ENCODE results near the gene PSMC6. TPM values are rescaled to one million over a fixed set of nuclear protein-coding genes. Genes with fewer than 3 reads are reported as not detected.

Gene PSMC6
- total and polyA plus RNA-seq, 2 of the 13 experiments (the other 11 are each of a cell fraction or from before 2014, with no cell fraction given) = 90.0 to 210 TPM

GRCh38 chr14:52724360-52724644 lies 17.3 kb downstream of the PSMC6 start:
- peaks cover 20% of the 10 kb centered on the region for H3K4me1 ChIP-seq (ENCODE audit: insufficient read depth, low read length)
- no peak for DNase-seq (ENCODE audit: low spot score)
- peaks cover 10 to 66% of the 10 kb centered on the region in 2 experiments for H3K36me3 ChIP-seq (replicated peaks in 1 of 2; ENCODE audit: control insufficient read depth in 1 of 2, insufficient read depth in 2 of 2, low read length in 2 of 2)
- no peaks in the 10 kb centered on the region for H3K9me3 ChIP-seq (ENCODE audit: low read length)
- peak; percentile 71 for ATAC-seq
- H2AFZ ChIP-seq (ENCODE audit: low read length) = no peak overlapping the region
- no peaks in the 10 kb centered on the region; the same call in 1 of the 2 replicates for H4K20me1 ChIP-seq (ENCODE audit: insufficient read depth, low read length)
- BruUV-seq (replicated peaks) = no TSS peak
- no peak overlapping the region for H3K4me2 ChIP-seq (ENCODE audit: low read depth, low read length)
- no peak overlapping the region for H3K4me3 ChIP-seq (replicated peaks in 1 of 3; ENCODE audit: insufficient read depth in 1 of 3, low read depth in 2 of 3, low read length in 3 of 3)
- in situ Hi-C loops (cut with HindIII; ENCODE audit: extremely low pct_ligation_motif_present, low pct_unique_long_range_greater_than_20kb) = no loop called here
- no peak for FAIRE-seq
- ChIA-PET POLR2A (interaction anchor here (1.2 to 1.6 kb wide), 2 partner anchors 17 to 68 kb away, joined by 3 read pairs; partner anchors contain the start of gene PSMC6), CTCF (ENCODE audit: low intra/inter-chr PET ratio, low total read pairs) (no interaction called here)
- no peaks in the 10 kb centered on the region for H3K27me3 ChIP-seq (ENCODE audit: control insufficient read depth in 1 of 2, insufficient read depth in 2 of 2, low read length in 2 of 2)
- H3K79me2 ChIP-seq (ENCODE audit: insufficient read depth, low read length) = peaks cover 5% of the 10 kb centered on the region
- no peak overlapping the region for H3K9ac ChIP-seq (ENCODE audit: insufficient read depth, low read depth, low read length)
- intact Hi-C loops (cut with micrococcal nuclease; ENCODE audit: unreplicated experiment) = loop anchor here (10.0 kb wide), 1 partner anchor 50 kb away; no protein-coding TSS in a partner anchor
- no peak overlapping the region for H3K27ac ChIP-seq (ENCODE audit: extremely low read length, insufficient read depth, low read length)
- no peak for TF ChIP-seq FOXM1 (CRISPR knock-in tag; IDR thresholded peaks at IDR 0.05)
- no peak for TF ChIP-seq ZNF232 (CRISPR knock-in tag; IDR thresholded peaks at IDR 0.05; ENCODE audit: borderline replicate concordance)
- TF ChIP-seq, protein P1, sequence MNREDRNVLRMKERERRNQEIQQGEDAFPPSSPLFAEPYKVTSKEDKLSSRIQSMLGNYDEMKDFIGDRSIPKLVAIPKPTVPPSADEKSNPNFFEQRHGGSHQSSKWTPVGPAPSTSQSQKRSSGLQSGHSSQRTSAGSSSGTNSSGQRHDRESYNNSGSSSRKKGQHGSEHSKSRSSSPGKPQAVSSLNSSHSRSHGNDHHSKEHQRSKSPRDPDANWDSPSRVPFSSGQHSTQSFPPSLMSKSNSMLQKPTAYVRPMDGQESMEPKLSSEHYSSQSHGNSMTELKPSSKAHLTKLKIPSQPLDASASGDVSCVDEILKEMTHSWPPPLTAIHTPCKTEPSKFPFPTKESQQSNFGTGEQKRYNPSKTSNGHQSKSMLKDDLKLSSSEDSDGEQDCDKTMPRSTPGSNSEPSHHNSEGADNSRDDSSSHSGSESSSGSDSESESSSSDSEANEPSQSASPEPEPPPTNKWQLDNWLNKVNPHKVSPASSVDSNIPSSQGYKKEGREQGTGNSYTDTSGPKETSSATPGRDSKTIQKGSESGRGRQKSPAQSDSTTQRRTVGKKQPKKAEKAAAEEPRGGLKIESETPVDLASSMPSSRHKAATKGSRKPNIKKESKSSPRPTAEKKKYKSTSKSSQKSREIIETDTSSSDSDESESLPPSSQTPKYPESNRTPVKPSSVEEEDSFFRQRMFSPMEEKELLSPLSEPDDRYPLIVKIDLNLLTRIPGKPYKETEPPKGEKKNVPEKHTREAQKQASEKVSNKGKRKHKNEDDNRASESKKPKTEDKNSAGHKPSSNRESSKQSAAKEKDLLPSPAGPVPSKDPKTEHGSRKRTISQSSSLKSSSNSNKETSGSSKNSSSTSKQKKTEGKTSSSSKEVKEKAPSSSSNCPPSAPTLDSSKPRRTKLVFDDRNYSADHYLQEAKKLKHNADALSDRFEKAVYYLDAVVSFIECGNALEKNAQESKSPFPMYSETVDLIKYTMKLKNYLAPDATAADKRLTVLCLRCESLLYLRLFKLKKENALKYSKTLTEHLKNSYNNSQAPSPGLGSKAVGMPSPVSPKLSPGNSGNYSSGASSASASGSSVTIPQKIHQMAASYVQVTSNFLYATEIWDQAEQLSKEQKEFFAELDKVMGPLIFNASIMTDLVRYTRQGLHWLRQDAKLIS (CRISPR knock-in tag; IDR thresholded peaks at IDR 0.05) = no peak
- TF ChIP-seq KDM6A (CRISPR knock-in tag; IDR thresholded peaks at IDR 0.05; ENCODE audit: low read depth) = no peak
- TF ChIP-seq ZSCAN21 (CRISPR knock-in tag; IDR thresholded peaks at IDR 0.05; ENCODE audit: borderline replicate concordance) = no peak
- TF ChIP-seq ZBTB4 (CRISPR knock-in tag; IDR thresholded peaks at IDR 0.05; ENCODE audit: borderline replicate concordance) = no peak
- TF ChIP-seq USF2 (IDR thresholded peaks at IDR 0.05; ENCODE audit: low read depth, low read length) = no peak
- TF ChIP-seq USF2 (CRISPR knock-in tag; IDR thresholded peaks at IDR 0.05; ENCODE audit: borderline replicate concordance) = no peak
- TF ChIP-seq JUN (CRISPR knock-in tag; IDR thresholded peaks at IDR 0.05) = no peak
- no peak for TF ChIP-seq HOXA7 (CRISPR knock-in tag; IDR thresholded peaks at IDR 0.05)
- no peak for TF ChIP-seq ZNF160 (CRISPR knock-in tag; IDR thresholded peaks at IDR 0.05)
- TF ChIP-seq NFE2L1 (CRISPR knock-in tag; IDR thresholded peaks at IDR 0.05; ENCODE audit: borderline replicate concordance) = no peak
- TF ChIP-seq SAFB2 (CRISPR knock-in tag; IDR thresholded peaks at IDR 0.05; ENCODE audit: borderline replicate concordance, low read depth) = no peak
- TF ChIP-seq U2AF1 (optimal IDR thresholded peaks at IDR 0.05; ENCODE audit: low read depth, low read length) = no peak

Measured in HepG2 (cell line).